OCI-LY1 (cell line): ENCODE data around the gene LENEP.

Source experiments
- H2AFZ ChIP-seq: fragments of 200-600 bp; sonication (generic), shearing (Covaris generic); 2 replicates; pipeline ENCODE4 v1.6.0; 2014; ENCODE audit warnings: antibody characterized with exemption, mild to moderate bottlenecking, low read length
- H3F3A ChIP-seq: fragments of 200-600 bp; sonication (generic), shearing (Covaris generic); 2 replicates; pipeline ENCODE4 v1.6.0; 2014; ENCODE audit warnings: mild to moderate bottlenecking, antibody characterized with exemption, low read length, moderate library complexity; ENCODE audit not compliant: insufficient read depth
- H3K27ac ChIP-seq: fragments of 200-600 bp; sonication (generic); 2 replicates; pipeline ENCODE4 v1.5.1; 2014; ENCODE audit warnings: low read length, mixed run types, mild to moderate bottlenecking, low read depth; ENCODE audit not compliant: poor library complexity, severe bottlenecking
- H3K27me3 ChIP-seq: fragments of 200-600 bp; sonication (generic); 2 replicates; pipeline ENCODE4 v1.6.0; 2014; ENCODE audit warnings: antibody characterized with exemption, mild to moderate bottlenecking, low read length, moderate library complexity; ENCODE audit not compliant: insufficient read depth
- H3K36me3 ChIP-seq: fragments of 200-600 bp; sonication (generic); 2 replicates; pipeline ENCODE4 v1.6.1; 2014; ENCODE audit warnings: mild to moderate bottlenecking, antibody characterized with exemption, low read length, moderate library complexity, mixed read lengths; ENCODE audit not compliant: insufficient read depth
- H3K4me1 ChIP-seq: fragments of 200-600 bp; sonication (generic); 2 replicates; pipeline ENCODE4 v1.5.1; 2014; ENCODE audit warnings: mild to moderate bottlenecking, low read length, moderate library complexity; ENCODE audit not compliant: insufficient read depth, severe bottlenecking
- H3K4me2 ChIP-seq: fragments of 200-600 bp; sonication (generic), shearing (Covaris generic); 2 replicates; pipeline ENCODE4 v1.6.1; 2014; ENCODE audit warnings: low read length
- H3K4me3 ChIP-seq: fragments of 200-600 bp; sonication (generic); 2 replicates; pipeline ENCODE4 v1.5.1; 2014; ENCODE audit warnings: low read length, low read depth, mild to moderate bottlenecking, mixed read lengths; ENCODE audit not compliant: poor library complexity, severe bottlenecking
- H3K79me2 ChIP-seq: fragments of 200-600 bp; shearing (Covaris generic); 2 replicates; pipeline ENCODE4 v1.6.1; 2016; ENCODE audit warnings: mixed run types, low read length, mixed read lengths; ENCODE audit not compliant: insufficient read depth
- H3K9ac ChIP-seq: fragments of 200-600 bp; sonication (generic), shearing (Covaris generic); 2 replicates; pipeline ENCODE4 v1.6.1; 2014; ENCODE audit warnings: mild to moderate bottlenecking, low read length, mixed read lengths
- H3K9me2 ChIP-seq: fragments of 200-600 bp; sonication (generic), shearing (Covaris generic); 2 replicates; pipeline ENCODE4 v1.6.1; 2014; ENCODE audit warnings: low read depth, mild to moderate bottlenecking, low read length, mixed read lengths
- H3K9me3 ChIP-seq: fragments of 200-600 bp; shearing (Covaris generic); 2 replicates; pipeline ENCODE4 v1.6.1; 2014; ENCODE audit warnings: low read length, mixed read lengths
- H4K20me1 ChIP-seq: fragments of 200-600 bp; sonication (generic), shearing (Covaris generic); 2 replicates; pipeline ENCODE4 v1.6.0; 2016; ENCODE audit warnings: mild to moderate bottlenecking, low read length; ENCODE audit not compliant: insufficient read depth
- CTCF ChIP-seq: fragments of 200-600 bp; sonication (generic), shearing (Covaris generic); IDR thresholded peaks from 2 replicates; pipeline ENCODE4 v1.5.1; 2017; ENCODE audit warnings: mild to moderate bottlenecking, antibody characterized with exemption, low read length, moderate library complexity, mixed read lengths
- EZH2 ChIP-seq: fragments of 200-600 bp; sonication (generic), shearing (Covaris generic); IDR thresholded peaks from 2 replicates; pipeline ENCODE4 v1.8.0; 2017; ENCODE audit warnings: borderline replicate concordance, mixed run types, mild to moderate bottlenecking, antibody characterized with exemption, low read length, moderate library complexity, mixed read lengths

The LENEP gene

GRCh38 chr1:155016231-155016831 lies 22.9 kb downstream of the LENEP start:
- Histone ChIP-seq H3K9me2 (no peaks in the 10 kb centered on the region), H3K4me2 (no peak overlapping the region), H3K4me3 (no peak overlapping the region), H3K27me3 (no peaks in the 10 kb centered on the region), H3K36me3 (peaks cover 4% of the 10 kb centered on the region), H3K9me3 (no peaks in the 10 kb centered on the region), H3K27ac (peak overlapping the region; percentile 42), H3K9ac (no peak overlapping the region), H3F3A (no peaks in the 10 kb centered on the region), H3K4me1 (peaks cover 20% of the 10 kb centered on the region), H4K20me1 (no peaks in the 10 kb centered on the region), H2AFZ (no peak overlapping the region), H3K79me2 (no peaks in the 10 kb centered on the region)
- TF ChIP-seq CTCF (no peak), EZH2 (no peak)

- Histone ChIP-seq H3K4me1 (peaks cover 20% of the 10 kb centered on the region), H3K27me3 (no peaks in the 10 kb centered on the region), H2AFZ (no peak overlapping the region), H3K9me2 (no peaks in the 10 kb centered on the region), H4K20me1 (no peaks in the 10 kb centered on the region), H3K4me3 (peak overlapping the region; percentile 46), H3F3A (no peaks in the 10 kb centered on the region), H3K36me3 (peaks cover 4% of the 10 kb centered on the region), H3K9ac (peak overlapping the region; percentile 53; the same call in 1 of the 2 replicates), H3K9me3 (no peaks in the 10 kb centered on the region), H3K4me2 (peak overlapping the region; percentile 58), H3K27ac (peak overlapping the region; percentile 42), H3K79me2 (no peaks in the 10 kb centered on the region)
- TF ChIP-seq CTCF, result peak; percentile 100
- no peak for TF ChIP-seq EZH2
Observed at GRCh38 chr1:155017041-155017945, 23.9 kb downstream of the LENEP start.

- no peak overlapping the region for H2AFZ ChIP-seq
Observed at GRCh38 chr1:155017946-155018316, 24.5 kb downstream of the LENEP start.

More at GRCh38 chr1:155017946-155018316, 24.5 kb downstream of the LENEP start:
- peaks cover 20% of the 10 kb centered on the region for H3K4me1 ChIP-seq
- peaks cover 4% of the 10 kb centered on the region for H3K36me3 ChIP-seq
- peak overlapping the region; percentile 46 for H3K4me3 ChIP-seq
- H3K27me3 ChIP-seq, result no peaks in the 10 kb centered on the region
- no peaks in the 10 kb centered on the region for H3K79me2 ChIP-seq
- no peaks in the 10 kb centered on the region for H4K20me1 ChIP-seq
- H3F3A ChIP-seq, result no peaks in the 10 kb centered on the region
- peak overlapping the region; percentile 58 for H3K4me2 ChIP-seq
- H3K27ac ChIP-seq, result no peak overlapping the region
- H3K9me2 ChIP-seq, result no peaks in the 10 kb centered on the region
- TF ChIP-seq EZH2 (no peak), CTCF (no peak)
- H3K9me3 ChIP-seq, result no peaks in the 10 kb centered on the region
- H3K9ac ChIP-seq, result peak overlapping the region; percentile 53; the same call in 1 of the 2 replicates
